Neuronal stem cell (in vitro differentiated cells): ENCODE data around the gene NUP93.

Experiments used
- DNase-seq: peaks from one replicate; pipeline ENCODE4 v3.0.0-alpha.2; 2013; ENCODE audit warnings: low spot score
- H2AFZ ChIP-seq: one replicate; pipeline ENCODE4 v1.6.1; 2013; ENCODE audit warnings: mild to moderate bottlenecking, low read length, inconsistent platforms
- H2AK5ac ChIP-seq: 2 replicates; pipeline ENCODE4 v1.6.1; 2013; ENCODE audit warnings: low read depth, mild to moderate bottlenecking, inconsistent platforms, low read length, moderate library complexity, mixed read lengths
- H2BK120ac ChIP-seq: 2 replicates; pipeline ENCODE4 v1.6.1; 2013; ENCODE audit warnings: low read depth, mild to moderate bottlenecking, inconsistent platforms, low read length, moderate library complexity, mixed read lengths
- H2BK12ac ChIP-seq: one replicate; pipeline ENCODE4 v1.6.1; 2013; ENCODE audit warnings: low read length, inconsistent platforms
- H2BK15ac ChIP-seq: 2 replicates; pipeline ENCODE4 v1.6.1; 2013; ENCODE audit warnings: mild to moderate bottlenecking, low read length, inconsistent platforms, mixed read lengths
- H2BK5ac ChIP-seq: one replicate; pipeline ENCODE4 v1.6.1; 2013; ENCODE audit warnings: inconsistent platforms, mild to moderate bottlenecking, low read length, moderate library complexity
- H3K14ac ChIP-seq: one replicate; pipeline ENCODE4 v1.6.1; 2013; ENCODE audit warnings: low read length, inconsistent platforms
- H3K18ac ChIP-seq: 2 replicates; pipeline ENCODE4 v1.6.1; 2013; ENCODE audit warnings: low read length, inconsistent platforms
- H3K23ac ChIP-seq: 2 replicates; pipeline ENCODE4 v1.6.1; 2013; ENCODE audit warnings: low read depth, mild to moderate bottlenecking, mixed read lengths, low read length, inconsistent platforms; ENCODE audit not compliant: poor library complexity
- H3K27ac ChIP-seq: replicated peaks from 3 replicates; pipeline ENCODE4 v1.5.1; 2013; ENCODE audit warnings: low read length, inconsistent platforms
- H3K27me3 ChIP-seq, 3 experiments: 2 replicates each; pipeline ENCODE4 v1.6.1; 2013; ENCODE audit warnings: low read length in 3 of 3, mild to moderate bottlenecking in 2 of 3, inconsistent platforms in 1 of 3, low read depth in 1 of 3, mixed read lengths in 1 of 3, moderate library complexity in 1 of 3; ENCODE audit not compliant: control insufficient read depth in 3 of 3, insufficient read depth in 3 of 3
- H3K36me3 ChIP-seq, 2 donors: replicated peaks in 1 of 2; 2 replicates each; pipeline ENCODE4 v1.6.1; 2013; ENCODE audit warnings: low read length in 2 of 2; ENCODE audit not compliant: control insufficient read depth in 2 of 2, insufficient read depth in 2 of 2
- H3K4ac ChIP-seq: 2 replicates; pipeline ENCODE4 v1.6.1; 2013; ENCODE audit warnings: inconsistent platforms, mild to moderate bottlenecking, low read length, moderate library complexity
- H3K4me1 ChIP-seq, 2 donors: 1 replicate in 1 of 2; 2 replicates in 1 of 2; pipeline ENCODE4 v1.6.1; 2013; ENCODE audit warnings: low read length in 2 of 2, low read depth in 1 of 2; ENCODE audit not compliant: control insufficient read depth in 2 of 2, insufficient read depth in 1 of 2
- H3K4me2 ChIP-seq: one replicate; pipeline ENCODE4 v1.6.1; 2013; ENCODE audit warnings: mild to moderate bottlenecking, low read length, inconsistent platforms; ENCODE audit not compliant: insufficient read depth, poor library complexity, severe bottlenecking
- H3K4me3 ChIP-seq, 2 donors: 2 replicates each; pipeline ENCODE4 v1.5.1; 2013; ENCODE audit warnings: low read length in 2 of 2, mild to moderate bottlenecking in 2 of 2, inconsistent platforms in 1 of 2, moderate library complexity in 1 of 2
- H3K79me1 ChIP-seq: one replicate; pipeline ENCODE4 v1.6.1; 2013; ENCODE audit warnings: low read depth, mild to moderate bottlenecking, inconsistent platforms, low read length, moderate library complexity
- H3K9ac ChIP-seq: one replicate; pipeline ENCODE4 v1.6.1; 2013; ENCODE audit warnings: mild to moderate bottlenecking, low read depth, low read length, inconsistent platforms; ENCODE audit not compliant: poor library complexity
- H3K9me3 ChIP-seq, 2 donors: replicated peaks in 1 of 2; 2 replicates each; pipeline versions ENCODE3 to v1.6.1; 2013; ENCODE audit warnings: low read length in 2 of 2, mild to moderate bottlenecking in 2 of 2, inconsistent platforms in 1 of 2, low read depth in 1 of 2, mixed read lengths in 1 of 2, moderate library complexity in 1 of 2; ENCODE audit not compliant: control insufficient read depth in 2 of 2, insufficient read depth in 1 of 2
- H4K8ac ChIP-seq: one replicate; pipeline ENCODE4 v1.6.1; 2013; ENCODE audit warnings: low read depth, mild to moderate bottlenecking, inconsistent platforms, low read length, moderate library complexity
- H4K91ac ChIP-seq: one replicate; pipeline ENCODE4 v1.6.1; 2013; ENCODE audit warnings: low read length, low read depth, mild to moderate bottlenecking, inconsistent platforms; ENCODE audit not compliant: poor library complexity
- WGBS, 2 donors: extraction: QIAGEN DNeasy Blood & Tissue Kit; methylation state at CpG; one replicate each; pipeline ENCODE4 v1.1.7; 2013; ENCODE audit warnings: missing lambda C conversion rate in 2 of 2, mixed read lengths in 1 of 2; ENCODE audit not compliant: insufficient read length in 2 of 2, insufficient replicate concordance in 1 of 2; ENCODE audit errors: extremely low coverage in 2 of 2; 5-methylcytosine and 5-hydroxymethylcytosine counted together

Gene NUP93

DNA sequence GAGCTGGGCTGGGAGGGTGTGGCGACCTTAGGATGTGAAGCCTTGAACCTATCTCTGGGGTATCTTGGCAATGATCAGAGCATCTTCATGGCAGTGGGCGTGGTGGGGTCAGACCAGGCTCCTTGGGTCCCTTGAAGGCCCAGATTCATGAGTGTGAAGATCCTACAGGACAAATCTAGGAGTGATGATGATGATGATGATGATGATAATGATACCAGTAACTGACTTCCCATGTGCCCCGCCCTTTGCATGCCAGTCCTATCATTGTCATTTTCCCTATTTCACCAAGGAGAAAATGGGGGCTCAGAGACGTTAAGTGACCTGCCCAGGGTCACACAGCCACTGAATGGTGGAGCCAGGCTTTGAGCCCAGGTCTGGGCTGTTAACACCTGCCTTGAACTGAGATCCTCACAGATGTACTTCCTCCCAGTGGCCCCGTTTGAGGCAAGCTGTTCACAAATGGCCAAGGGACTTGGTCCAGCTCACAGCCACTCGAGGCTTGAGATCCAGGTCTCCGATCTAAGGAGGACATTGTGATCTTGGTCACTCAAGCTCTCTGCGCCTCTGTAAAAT is 148.4 kb downstream of the NUP93 start:
- H3K4me3 ChIP-seq, result no peak overlapping the region
- peak overlapping the region; percentile 43 for H2BK15ac ChIP-seq
- no CpG with 5 or more reads among the region's 8 CpGs for WGBS, 2 donors
- H3K79me1 ChIP-seq, result no peaks in the 10 kb centered on the region
- DNase-seq, result no peak
- H3K36me3 ChIP-seq, result no peaks in the 10 kb centered on the region
- H2BK120ac ChIP-seq, result no peak overlapping the region
- no peak overlapping the region for H3K14ac ChIP-seq
- no peak overlapping the region for H4K91ac ChIP-seq
- H3K9me3 ChIP-seq, result peaks cover 0 to 1% of the 10 kb centered on the region in 2 donors
- H2AFZ ChIP-seq, result no peak overlapping the region
- no peak overlapping the region for H3K27ac ChIP-seq
- no peak overlapping the region for H2AK5ac ChIP-seq
- no peak overlapping the region for H2BK12ac ChIP-seq
- no peak overlapping the region for H3K4ac ChIP-seq
- H3K4me2 ChIP-seq, result no peak overlapping the region
- no peak overlapping the region for H4K8ac ChIP-seq
- H3K9ac ChIP-seq, result no peak overlapping the region
- peaks cover 0 to 6% (median 0%) of the 10 kb centered on the region in 3 experiments for H3K27me3 ChIP-seq
- H3K23ac ChIP-seq, result no peak overlapping the region
- no peak overlapping the region for H2BK5ac ChIP-seq
- no peaks in the 10 kb centered on the region for H3K4me1 ChIP-seq
- H3K18ac ChIP-seq, result no peak overlapping the region

DNA sequence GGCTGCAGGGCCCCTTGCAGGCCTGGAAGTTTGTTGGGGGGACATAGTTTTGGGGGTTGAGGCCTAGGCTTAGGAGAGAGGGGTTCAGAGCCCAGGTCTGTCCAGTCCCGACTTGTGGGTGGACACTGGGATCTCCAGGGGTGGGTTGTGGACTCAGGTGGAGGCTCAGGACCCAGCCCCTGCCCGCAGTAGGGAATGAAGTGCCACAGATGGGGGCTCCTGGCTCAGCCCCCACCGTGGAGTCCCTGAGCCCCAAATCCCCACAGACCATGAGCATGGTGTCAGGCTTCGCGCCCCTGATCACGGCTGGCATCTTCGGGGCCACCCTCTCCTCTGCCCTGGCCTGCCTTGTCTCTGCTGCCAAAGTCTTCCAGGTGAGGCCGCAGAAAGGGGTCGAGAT is 149.3 kb downstream of the NUP93 start:
- no CpG with 5 or more reads among the region's 9 CpGs for WGBS, 2 donors
- Histone ChIP-seq H2BK15ac (peak overlapping the region; percentile 75), H2BK12ac (peak overlapping the region; percentile 22), H3K9ac (no peak overlapping the region), H2BK120ac (no peak overlapping the region), H3K4me1 (no peaks in the 10 kb centered on the region), H2AFZ (no peak overlapping the region), H3K27ac (no peak overlapping the region), H3K4me2 (no peak overlapping the region), H4K8ac (no peak overlapping the region), H3K4ac (no peak overlapping the region), H3K9me3 (peaks cover 0 to 1% of the 10 kb centered on the region in 2 donors), H3K4me3 (no peak overlapping the region), H3K14ac (peak overlapping the region; percentile 56), H3K36me3 (no peaks in the 10 kb centered on the region), H2BK5ac (no peak overlapping the region), H3K79me1 (peaks cover 2% of the 10 kb centered on the region), H3K23ac (no peak overlapping the region), H3K18ac (peak overlapping the region; percentile 83), H3K27me3 (peaks cover 0 to 6% (median 0%) of the 10 kb centered on the region in 3 experiments), H2AK5ac (peak overlapping the region; percentile 75), H4K91ac (no peak overlapping the region)
- DNase-seq, result no peak

GRCh38 chr16:56880176-56880575 is 150.2 kb downstream of the NUP93 start:
- Histone ChIP-seq H3K27ac (no peak overlapping the region), H2AFZ (no peak overlapping the region), H3K9ac (no peak overlapping the region), H3K4me1 (no peaks in the 10 kb centered on the region), H3K23ac (no peak overlapping the region), H3K9me3 (peaks cover 0 to 5% of the 10 kb centered on the region in 2 donors), H2BK12ac (no peak overlapping the region), H2BK120ac (peak overlapping the region; percentile 9), H4K91ac (no peak overlapping the region), H3K79me1 (peaks cover 2% of the 10 kb centered on the region), H3K4ac (no peak overlapping the region), H3K27me3 (peaks cover 0 to 6% (median 0%) of the 10 kb centered on the region in 3 experiments), H3K4me2 (no peak overlapping the region), H3K14ac (no peak overlapping the region), H3K36me3 (no peaks in the 10 kb centered on the region), H3K4me3 (no peak overlapping the region), H2BK5ac (no peak overlapping the region), H3K18ac (no peak overlapping the region), H2AK5ac (no peak overlapping the region), H2BK15ac (no peak overlapping the region), H4K8ac (no peak overlapping the region)
- DNase-seq, result no peak
- whole genome bisulfite sequencing, 2 donors, result no CpG with 5 or more reads among the region's 12 CpGs

- Histone ChIP-seq H4K91ac (no peak overlapping the region), H3K36me3 (no peaks in the 10 kb centered on the region), H2BK12ac (no peak overlapping the region), H2BK120ac (no peak overlapping the region), H2BK15ac (no peak overlapping the region), H3K4ac (no peak overlapping the region), H2BK5ac (no peak overlapping the region), H2AFZ (no peak overlapping the region), H3K14ac (no peak overlapping the region), H3K18ac (no peak overlapping the region), H3K4me1 (no peaks in the 10 kb centered on the region), H3K9me3 (peaks cover 4 to 10% of the 10 kb centered on the region in 2 donors), H4K8ac (no peak overlapping the region), H3K27ac (no peak overlapping the region), H3K4me2 (no peak overlapping the region), H3K9ac (no peak overlapping the region), H3K23ac (no peak overlapping the region), H3K4me3 (no peak overlapping the region), H3K27me3 (peaks cover 0 to 6% (median 0%) of the 10 kb centered on the region in 3 experiments), H2AK5ac (no peak overlapping the region), H3K79me1 (peaks cover 2% of the 10 kb centered on the region)
- no CpG with 5 or more reads among the region's 4 CpGs for WGBS, 2 donors
- DNase-seq, result no peak
Observed at GRCh38 chr16:56880685-56881084, 150.8 kb downstream of the NUP93 start.
